ENCODE data around the gene RBL2.

RBL2 gene

DNA sequence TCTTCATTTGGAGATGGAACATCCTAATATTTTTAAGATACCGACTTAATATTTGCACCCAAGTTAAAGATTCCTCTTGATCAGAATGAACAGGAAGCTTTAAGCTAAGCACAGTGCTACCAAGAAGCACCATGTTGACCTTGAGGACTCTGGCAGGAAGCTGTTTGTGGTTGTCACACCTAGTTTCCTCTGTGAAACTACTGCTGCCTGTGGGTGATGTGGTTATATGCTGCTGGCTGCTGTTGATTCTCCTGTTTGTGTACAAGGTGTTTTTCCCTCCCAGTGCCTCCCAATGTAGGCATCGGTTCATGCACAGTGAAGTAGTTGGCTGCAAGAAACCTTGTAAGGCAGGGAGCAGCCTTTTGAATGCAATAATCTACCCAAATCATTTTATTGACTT is 23.4 kb downstream of the RBL2 start:
- peak; percentile 67 for DNase-seq

DNA sequence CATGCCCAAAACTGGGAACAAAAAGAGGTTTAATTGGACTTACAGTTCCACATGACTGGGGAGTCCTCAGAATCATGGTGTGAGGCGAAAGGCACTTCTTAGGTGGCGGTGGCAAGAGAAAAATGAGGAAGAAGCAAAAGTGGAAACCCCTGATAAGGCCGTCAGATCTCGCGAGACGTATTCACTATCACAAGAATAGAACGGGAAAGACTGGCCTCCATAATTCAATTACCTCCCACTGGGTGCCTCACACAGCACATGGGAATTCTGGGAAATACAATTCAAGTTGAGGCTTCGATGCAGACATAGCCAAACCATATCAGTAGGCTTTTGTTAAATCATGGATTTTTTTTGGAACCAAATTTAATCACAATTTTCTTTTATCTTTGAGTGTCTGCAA is 24.4 kb downstream of the RBL2 start:
- no peak for DNase-seq

DNA sequence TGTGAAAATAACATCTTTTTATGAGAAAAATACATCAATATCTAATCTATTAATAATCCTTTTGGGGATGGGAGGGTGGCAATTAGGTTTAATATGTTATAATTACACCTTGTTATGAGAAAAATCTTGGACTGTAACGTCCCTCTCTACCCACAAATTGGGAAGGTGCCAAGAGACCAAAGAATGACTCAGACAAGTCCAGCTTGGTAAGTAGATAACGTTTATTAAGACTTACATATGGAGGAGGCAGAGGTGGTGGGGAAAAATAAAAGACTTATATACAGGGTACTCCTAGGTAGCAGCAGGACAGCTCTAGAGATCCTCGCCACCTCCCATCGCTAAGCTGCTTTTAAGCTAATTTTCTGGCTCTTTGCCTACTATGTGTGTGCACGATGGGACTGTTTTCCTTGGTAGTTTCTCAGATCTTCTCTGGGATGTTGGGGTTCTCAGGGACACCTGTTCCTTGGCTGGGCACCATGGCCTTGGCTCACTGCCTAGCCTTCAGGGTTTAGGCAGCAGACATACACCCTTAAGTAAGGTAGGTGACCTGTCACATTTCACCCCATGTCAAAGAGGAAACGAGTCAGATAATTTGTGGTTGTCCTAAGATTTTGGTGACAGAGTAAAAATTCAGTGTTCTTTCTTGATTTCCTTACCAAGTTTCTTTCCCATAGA is 31.5 kb downstream of the RBL2 start:
- DNase-seq = no peak

DNA sequence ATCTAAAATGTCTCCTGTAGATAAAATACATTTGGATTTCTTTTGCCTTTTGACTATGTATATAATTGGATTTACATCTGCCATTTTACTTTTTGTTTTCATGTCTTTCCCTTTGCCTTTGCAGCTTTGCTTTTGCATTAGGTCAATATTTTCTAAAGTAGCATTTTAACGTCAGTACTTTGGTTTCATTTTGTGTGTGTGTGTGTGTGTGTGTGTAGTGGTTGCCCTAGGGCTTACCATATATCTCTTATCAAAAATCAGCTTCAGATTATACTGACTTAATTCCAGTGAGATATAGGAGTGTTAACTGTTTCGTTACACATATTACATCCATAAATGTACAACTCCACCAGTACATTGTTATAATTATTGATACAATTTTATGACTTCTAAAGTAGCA is 42.6 kb downstream of the RBL2 start:
- no peak for DNase-seq

DNA sequence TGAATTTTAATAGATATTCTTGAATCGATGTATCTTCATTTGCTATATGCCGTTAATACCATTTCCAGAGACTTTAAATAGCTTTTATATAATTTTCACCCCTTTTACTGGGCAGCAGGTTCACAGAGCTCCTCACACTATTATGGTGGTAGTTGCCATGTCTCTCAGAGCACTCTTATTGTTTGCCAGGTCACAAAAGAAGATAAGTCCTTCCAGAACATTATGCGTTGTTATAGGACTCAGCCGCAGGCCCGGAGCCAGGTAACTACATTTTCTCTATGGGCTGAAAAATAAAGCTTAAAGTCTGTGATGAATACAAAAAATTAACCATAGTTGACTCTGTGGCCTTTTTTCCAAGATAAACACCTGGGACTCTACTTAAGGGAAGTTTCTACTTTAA is 44.7 kb downstream of the RBL2 start:
- no peak for DNase-seq

DNA sequence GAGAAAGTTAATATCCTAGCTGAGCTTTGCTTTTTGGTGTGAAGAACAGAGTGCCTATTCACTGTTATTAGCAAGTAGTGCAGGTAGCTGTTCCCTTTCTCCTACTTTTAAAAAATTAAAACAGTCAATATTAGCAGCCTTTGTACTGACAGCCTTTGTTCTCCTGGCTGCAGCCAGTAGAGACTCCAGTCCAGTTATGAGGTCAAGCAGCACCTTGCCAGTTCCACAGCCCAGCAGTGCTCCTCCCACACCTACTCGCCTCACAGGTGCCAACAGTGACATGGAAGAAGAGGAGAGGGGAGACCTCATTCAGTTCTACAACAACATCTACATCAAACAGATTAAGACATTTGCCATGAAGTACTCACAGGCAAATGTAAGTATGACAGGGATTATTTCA is 46.1 kb downstream of the RBL2 start:
- no peak for DNase-seq

DNA sequence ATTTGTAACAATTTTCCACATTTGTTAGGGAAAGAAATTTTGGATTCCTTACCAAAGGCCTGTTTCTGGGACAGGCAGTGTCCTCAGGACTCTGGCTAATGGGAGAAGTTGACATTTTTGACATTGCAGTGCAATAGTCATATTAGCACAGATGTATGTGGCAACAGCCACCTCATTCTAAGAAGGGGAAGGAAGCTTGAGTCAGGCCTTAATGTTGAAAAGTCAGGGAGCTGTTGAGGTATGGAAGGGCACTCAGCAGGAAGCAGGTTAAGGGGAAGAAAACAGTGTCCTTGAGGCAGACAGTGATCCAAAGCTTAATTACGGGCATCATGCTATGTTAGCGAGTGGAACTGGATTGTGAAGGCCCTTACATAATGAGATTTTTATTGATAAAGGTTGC is 47.9 kb downstream of the RBL2 start:
- DNase-seq = no peak

DNA sequence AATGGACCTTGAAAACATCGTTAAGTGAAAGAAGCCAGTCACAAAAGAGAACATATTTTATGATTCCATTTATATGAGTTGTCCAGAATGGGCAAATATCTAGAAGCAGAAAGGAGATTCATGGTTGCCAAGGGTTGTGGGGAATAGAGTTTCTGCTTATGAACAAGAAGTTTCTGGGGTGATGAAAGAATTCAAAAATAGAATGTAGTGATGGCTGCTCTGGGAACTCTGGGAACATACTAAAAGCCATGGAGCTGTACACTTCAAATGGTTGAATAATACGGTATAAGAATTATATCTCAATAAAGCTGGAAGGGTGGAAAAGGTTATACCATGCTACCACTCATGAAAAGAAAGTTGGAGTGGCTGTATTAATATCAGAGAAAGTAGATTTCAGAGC is 50.3 kb downstream of the RBL2 start:
- DNase-seq = no peak

DNA sequence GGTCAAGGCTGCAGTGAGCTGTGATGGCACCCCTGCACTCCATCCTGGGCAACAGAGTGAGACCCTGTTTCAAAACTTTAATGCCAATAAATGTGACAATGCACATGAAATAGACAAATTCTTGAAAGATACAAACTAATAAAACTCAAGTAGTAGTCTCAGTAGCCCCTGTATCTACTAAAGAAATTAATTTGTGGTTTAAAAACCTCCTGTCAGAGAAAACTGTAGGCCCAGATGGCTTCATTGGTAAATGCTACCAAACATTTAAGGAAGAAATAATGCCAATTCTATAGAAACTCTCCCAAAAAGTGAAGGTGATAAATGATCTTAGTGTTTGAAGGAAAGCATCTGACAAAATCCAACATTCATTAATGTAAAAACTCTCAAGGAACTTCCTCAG is 52.0 kb downstream of the RBL2 start:
- no peak for DNase-seq

DNA sequence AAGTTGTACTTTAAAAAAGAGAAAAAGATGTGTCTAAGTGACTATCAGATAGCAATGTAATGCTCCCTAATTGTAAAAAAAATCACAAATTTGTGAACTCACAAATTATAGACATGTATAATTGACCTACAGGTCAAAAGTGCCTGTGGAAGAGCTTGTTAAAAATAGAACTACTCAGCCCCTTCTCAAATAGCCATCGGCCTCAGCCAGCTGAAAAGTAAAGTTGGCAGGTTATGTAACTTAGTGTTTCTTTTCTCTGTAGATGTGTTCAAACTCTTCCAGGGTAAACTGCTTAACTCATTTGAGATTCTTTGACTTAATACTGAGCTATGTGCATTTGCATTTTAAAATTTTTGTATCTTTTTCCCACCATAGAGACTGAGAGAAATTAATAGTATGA is 55.5 kb downstream of the RBL2 start:
- no peak for DNase-seq

DNA sequence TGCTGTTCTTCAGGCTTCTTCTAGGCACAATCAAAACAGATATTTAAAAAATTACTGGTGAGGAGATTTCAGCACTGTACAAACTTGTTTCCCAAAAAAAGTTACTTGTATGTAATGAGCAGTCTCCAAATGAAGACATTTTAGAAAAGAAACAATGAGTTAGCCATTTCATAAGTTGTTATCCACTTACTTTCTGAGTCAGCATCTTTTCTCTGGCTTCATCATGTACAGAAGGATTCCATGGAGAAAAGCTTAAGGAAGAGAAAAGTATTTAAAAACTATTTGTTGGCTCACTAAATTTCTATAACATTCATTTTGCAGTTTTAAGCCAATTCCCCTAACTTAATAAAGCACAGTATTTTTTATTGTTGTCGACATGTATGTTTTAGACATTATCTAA is 58.2 kb downstream of the RBL2 start:
- no peak for DNase-seq

DNA sequence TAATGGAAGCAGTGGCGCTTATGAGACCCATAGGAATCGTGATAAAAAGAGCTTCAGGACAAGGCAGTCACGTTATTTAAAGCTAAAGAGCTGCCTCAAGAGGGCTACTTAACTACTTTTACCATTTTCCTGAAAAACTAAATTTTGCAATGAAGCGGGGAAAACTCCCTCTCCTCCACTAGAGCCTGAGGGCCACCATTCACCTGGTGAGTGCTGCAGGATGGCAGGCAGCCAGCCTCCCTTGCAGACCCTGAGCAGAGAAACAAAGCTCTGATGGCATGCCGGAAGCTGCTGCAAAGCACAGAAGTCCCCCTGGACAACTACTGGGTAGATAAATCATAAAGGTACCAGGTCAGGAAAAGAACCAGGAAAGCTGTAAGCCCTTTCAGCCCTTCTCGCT is 60.4 kb downstream of the RBL2 start:
- DNase-seq = no peak

DNA sequence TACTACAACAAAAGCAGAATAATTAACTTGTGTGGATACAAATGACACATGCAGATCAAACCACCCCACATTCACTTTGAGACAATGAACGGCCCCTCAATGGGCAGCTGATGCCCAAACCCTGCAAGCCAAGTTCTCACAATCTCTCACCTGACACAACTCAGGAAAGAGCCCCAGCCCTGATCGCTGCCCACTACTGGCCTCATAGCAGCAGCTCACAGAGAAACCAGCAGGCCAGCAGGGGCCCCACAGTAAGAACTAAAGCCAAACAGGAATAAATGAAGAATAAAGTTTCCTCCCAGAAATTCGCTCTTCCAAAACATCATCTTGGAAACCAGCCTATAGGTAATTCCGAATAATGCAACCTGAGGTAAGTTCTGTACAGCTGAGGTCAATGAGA is 61.1 kb downstream of the RBL2 start:
- DNase-seq = no peak

DNA sequence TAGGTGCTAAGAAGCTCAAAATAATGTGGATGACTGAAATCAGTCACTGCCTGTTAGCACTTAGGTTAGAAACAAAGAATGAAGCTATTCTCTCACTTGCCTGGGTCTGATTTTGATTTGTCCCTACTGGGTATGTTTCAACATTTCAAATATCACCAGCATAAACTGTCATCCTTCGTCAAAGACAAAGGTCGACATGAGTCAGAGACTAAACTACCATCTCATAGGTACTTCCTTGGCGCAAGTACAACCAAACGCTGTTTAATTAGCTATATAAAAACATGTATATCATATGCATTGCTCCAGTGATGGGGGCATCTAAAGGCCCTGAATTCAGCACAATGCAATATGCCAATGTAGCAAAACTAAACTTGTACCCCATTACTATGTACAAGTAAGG is 64.7 kb downstream of the RBL2 start:
- DNase-seq = no peak

DNA sequence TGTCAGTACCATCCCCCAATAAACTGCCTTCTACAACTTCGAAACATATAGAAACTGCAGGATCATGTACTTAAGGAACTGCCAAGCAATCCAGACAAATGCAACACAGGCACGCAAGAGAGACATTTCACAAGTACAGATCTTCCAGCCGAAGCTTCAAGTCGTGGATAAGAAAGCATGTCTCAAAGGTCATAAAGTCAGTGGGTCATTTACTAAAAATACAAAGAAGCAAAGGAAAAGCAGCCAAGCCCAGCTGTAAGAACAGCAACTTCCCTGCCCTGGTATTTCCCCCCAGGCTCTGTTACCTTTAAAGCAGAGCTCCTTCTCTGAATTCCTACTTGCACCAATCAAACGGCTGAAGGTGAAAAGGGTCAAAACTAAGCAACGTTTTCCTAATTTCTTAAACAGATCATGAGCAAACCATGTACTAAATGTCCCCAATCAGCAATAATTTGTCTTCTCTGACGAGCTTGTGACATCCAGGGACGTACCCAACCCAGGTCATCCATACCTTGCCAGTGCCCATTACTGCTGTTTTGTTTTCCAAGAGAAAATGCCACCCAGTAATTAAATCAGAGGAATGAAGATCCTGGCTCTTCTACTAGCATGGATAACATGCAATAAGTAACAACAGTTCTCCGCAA is 67.1 kb downstream of the RBL2 start:
- no peak for DNase-seq

DNA sequence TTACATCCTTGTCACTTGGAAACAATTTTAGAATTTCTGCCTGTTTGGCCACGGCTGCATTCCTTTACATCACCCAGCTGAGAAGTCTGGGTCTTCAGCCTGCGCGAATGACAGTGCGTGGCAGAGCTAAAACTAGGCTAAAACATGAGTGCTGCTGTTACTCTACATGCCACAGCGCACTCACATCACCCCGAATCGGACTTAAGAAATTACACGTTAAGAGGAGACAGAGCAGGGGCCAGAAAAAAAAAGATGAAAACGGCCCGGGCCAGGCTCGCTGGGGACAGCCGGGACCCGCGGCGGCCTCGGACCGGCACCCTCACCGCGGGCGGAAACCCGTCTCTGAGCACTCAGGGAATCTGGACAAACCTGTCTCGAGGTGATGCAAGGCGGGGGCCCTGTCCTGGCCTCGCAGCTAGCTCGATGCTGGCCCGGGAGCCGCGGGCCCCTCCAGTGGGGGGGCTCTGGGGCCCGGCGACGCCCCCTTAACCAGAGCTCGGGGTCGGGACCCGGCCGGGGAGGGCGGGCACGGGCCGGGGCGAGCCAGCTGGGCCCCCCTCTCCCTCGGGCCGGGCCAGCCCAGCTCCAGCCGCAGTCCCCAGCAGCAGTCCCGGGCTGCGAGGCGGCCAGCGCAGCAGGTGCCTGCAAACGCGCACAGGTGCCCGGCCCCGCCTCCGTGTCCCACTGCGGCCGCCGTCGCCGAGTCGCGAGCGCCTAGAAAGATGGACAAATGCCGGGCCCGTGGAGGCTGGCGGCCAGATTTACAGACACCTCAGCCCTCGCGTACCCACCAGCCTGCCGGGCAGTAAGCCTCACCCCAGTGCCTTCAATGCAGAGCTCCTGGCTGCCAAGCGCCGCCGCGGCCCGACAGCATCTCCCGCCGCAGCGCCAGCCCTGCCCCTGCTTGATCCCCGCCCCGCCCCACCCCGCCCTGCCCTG is 68.3 kb downstream of the RBL2 start, which contains the start of gene AKTIP:
TSS of gene AKTIP (minus strand) at position 879 of the 939 bp plus-strand sequence. CDS start 2,950 bp downstream, outside the sequence.
- DNase-seq = peak; percentile 47

DNA sequence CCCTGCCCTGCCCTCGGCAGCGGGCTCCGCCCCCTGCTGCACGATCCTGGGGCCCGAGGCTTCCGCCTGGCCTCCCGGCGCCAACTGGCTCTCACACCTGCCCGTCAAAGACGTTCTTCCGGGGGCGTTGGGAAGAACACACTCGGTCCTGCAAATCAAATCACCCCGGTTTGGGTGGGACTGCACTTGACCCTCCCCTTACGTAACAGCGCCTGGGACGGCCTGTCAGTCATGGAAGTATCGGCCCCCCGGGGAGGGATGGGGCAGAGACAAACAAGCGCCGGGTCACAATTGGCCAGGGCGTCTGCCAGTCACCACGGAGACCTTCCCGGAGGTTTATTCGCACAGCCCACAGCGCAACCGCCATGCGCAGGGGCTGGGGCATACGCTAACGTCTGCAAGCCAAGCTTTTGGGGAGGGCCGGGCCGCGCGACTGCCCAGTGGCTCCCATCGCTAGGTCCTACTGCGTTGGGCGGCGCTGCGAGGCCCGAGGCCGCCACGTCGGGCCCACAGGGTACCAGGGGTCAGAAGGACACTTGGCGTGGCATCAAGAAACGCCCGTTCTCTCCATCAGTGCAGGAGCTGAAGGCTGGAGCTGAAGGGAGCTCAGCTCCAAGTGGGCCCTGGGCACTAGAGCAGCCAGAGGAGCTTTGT is 69.1 kb downstream of the RBL2 start:
- peak; percentile 99 for DNase-seq

DNA sequence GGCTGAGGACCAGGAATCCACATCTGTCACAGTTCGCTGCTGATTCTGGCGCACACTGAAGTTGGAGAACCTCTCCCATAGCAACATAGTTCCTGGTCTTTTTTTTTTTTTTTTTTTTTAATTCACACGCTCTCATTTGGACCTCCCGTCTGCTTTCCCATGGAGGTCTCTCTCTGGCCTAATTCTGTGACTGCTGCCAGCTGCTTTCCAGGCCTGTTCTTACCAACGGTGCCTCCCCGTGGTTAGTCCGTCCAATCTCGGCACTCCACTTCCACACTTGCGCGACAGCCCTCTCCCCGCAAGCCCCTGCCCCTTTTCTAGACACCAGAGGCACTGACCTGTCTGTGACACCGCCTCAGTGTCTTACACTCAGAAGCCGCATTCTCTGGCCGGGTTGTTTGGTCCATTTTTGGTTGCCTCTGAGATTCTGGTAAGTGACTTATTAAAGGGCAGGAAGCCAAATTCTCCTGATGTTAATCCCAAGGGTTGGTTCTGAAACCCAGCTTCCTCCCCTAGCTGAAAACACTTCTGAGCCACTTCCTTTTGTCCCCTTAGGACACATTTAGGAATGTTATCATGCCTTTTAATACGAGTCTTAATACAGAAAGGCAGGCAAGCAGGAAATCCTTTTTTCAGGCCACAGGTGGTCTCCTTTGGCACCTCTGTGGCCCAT is 69.9 kb downstream of the RBL2 start:
- DNase-seq = no peak

DNA sequence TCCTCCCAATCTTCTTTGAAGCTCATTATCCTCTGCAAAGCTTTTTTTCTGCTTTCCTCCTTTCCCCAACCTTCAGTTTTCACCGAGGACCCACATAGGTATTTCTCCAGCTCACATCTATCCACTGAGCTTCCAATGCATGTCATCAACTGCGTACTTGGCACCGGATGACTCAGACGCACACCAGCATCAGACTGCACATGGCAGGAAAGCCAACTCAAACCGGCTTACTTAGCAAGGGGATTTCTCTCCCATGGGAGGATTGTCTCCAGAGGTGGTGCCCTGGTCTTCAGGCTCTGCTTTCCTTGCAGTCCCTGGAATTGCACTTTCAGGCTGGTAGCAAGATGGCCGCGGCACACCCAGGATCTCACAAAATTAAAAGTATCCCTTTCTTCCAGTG is 70.4 kb downstream of the RBL2 start:
- DNase-seq = no peak

DNA sequence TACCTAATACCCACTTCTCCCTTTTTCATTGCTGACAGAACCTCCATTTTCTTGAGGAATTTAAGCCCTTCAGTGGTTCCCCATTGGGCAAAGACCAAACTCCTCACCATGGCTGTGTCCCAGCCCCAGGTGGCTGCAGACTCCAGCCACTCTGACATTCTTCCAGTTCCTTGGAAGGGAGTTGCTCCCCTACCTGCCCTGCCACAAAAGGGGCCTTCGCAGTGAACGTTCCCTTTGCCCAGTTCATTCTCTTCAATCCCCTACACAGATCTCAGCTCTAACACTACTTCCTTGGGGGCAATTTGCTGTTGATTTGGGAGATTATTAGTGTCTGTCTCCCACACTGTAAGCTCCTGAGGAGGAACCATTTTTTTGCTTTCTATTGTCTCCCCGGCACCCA is 72.0 kb downstream of the RBL2 start:
- no peak for DNase-seq

DNA sequence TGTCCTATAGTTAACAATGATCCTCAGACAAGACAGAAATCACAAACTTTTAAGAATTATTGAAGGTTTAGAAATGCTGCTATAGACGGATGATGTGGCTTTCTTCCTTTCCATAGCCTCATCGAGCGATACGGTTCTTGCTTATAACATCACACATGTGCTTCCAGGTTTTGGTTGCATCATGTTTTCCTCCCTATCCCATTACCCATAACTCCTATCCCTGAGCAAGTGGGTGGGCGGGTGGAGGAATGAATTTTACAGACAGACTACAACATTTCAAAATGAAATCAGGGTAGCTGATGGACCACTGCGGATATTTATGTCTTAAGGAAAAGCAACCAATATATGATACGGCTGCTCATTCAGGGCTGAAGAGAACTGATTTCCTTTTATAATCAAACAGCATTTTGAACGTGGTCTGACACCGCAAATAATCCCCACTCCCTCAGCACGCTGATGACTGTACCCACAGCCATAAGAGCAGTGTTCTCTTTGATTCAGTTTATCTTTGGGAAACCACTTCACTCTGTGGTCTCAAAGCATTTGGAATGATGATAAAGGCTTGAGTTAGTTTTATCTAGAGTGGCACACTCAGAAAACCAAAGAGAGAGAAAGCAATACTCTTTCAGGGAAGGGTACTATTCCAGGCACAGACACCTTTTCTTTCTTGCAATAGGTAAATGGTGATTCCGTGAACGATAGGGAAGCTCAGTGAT is 73.4 kb downstream of the RBL2 start:
- DNase-seq = no peak
